ENCODE results near the gene EPS15.

GRCh38 chr1:51560034-51560433 lies 41.0 kb upstream of the EPS15 start:
- TF ChIP-seq SIRT6 (IDR thresholded peaks at IDR 0.05; ENCODE audit: low read length), result no peak
- TF ChIP-seq RNF2 (IDR thresholded peaks at IDR 0.05; ENCODE audit: borderline replicate concordance, low read depth, low read length, missing control alignments, poor library complexity, severe bottlenecking), result no peak
- no peak for TF ChIP-seq CBX5 (IDR thresholded peaks at IDR 0.05; ENCODE audit: low read depth, low read length)
- TF ChIP-seq CTCF (IDR thresholded peaks at IDR 0.05; ENCODE audit: control extremely low read depth in 1 of 3, insufficient read depth in 1 of 3, low read depth in 1 of 3, low read length in 3 of 3), result no peak
- TF ChIP-seq POLR2A (IDR thresholded peaks at IDR 0.05; ENCODE audit: control extremely low read depth in 1 of 2, low read depth in 2 of 2, low read length in 2 of 2), result no peak
- TF ChIP-seq BRCA1 (IDR thresholded peaks at IDR 0.05; ENCODE audit: low read depth, low read length), result no peak
- TF ChIP-seq ASH2L (IDR thresholded peaks at IDR 0.05; ENCODE audit: low read length), result no peak
- no peak for TF ChIP-seq RFX5 (IDR thresholded peaks at IDR 0.05; ENCODE audit: borderline replicate concordance, low read depth, low read length)
- no peak for TF ChIP-seq EZH2 (IDR thresholded peaks at IDR 0.05; ENCODE audit: low read depth, low read length, severe bottlenecking)
- TF ChIP-seq CREB1 (IDR thresholded peaks at IDR 0.05), result no peak
- TF ChIP-seq POLR2AphosphoS5 (IDR thresholded peaks at IDR 0.05; ENCODE audit: low read depth, low read length), result no peak
- TF ChIP-seq JUND (IDR thresholded peaks at IDR 0.05; ENCODE audit: low read length), result no peak

Measured in H1 (cell line).